PC-9 (cell line): ENCODE measurements around the gene CFAP161. TPM values are rescaled to one million over a fixed set of nuclear protein-coding genes. Genes with fewer than 3 reads are reported as not detected.

Experiments used
- BruUV-seq: library from RNA; stranded (reverse); fragments of 400-500 nt; replicated peaks from 2 replicates; lab custom pipeline; 2021; lab: Mats Ljungman, UMichigan
- CTCF ChIA-PET: fragments of 300-600 bp; sonication (Branson Sonifier 250); formaldehyde crosslinking; loops from one replicate; lab custom pipeline; 2022; ENCODE audit warnings: antibody characterized with exemption; lab: Charles Lee
- POLR2A ChIA-PET: fragments of 300-600 bp; sonication (Branson Sonifier 250); formaldehyde crosslinking; loops from one replicate; lab custom pipeline; 2022; ENCODE audit warnings: antibody characterized with exemption; ENCODE audit not compliant: unreplicated experiment; lab: Charles Lee
- DNase-seq, 2 experiments: peaks; one replicate each; pipeline versions ENCODE4 v3.0.0 to v3.0.0-alpha.2; 2015 to 2022; ENCODE audit warnings: mixed read lengths in 1 of 2
- H2AFZ ChIP-seq: fragments of 200-600 bp; sonication (generic); 2 replicates; pipeline ENCODE4 v1.8.1; 2017; ENCODE audit warnings: antibody characterized with exemption
- H3F3A ChIP-seq: fragments of 200-600 bp; sonication (generic); 2 replicates; pipeline ENCODE4 v1.8.1; 2017; ENCODE audit warnings: antibody characterized with exemption, mild to moderate bottlenecking, low read depth; ENCODE audit not compliant: insufficient read depth
- H3K27ac ChIP-seq: fragments of 200-600 bp; sonication (generic); 2 replicates; pipeline ENCODE4 v1.6.1; 2016; ENCODE audit warnings: mixed run types
- H3K27me3 ChIP-seq: fragments of 200-600 bp; sonication (generic); 2 replicates; pipeline ENCODE4 v1.6.1; 2016; ENCODE audit warnings: low read depth, mixed run types; ENCODE audit not compliant: insufficient read depth
- H3K36me3 ChIP-seq: fragments of 200-600 bp; sonication (generic); 2 replicates; pipeline ENCODE4 v1.6.1; 2016; ENCODE audit warnings: low read depth, mixed run types
- H3K4me1 ChIP-seq: fragments of 200-600 bp; sonication (generic); replicated peaks from 2 replicates; pipeline ENCODE4 v1.6.1; 2016; ENCODE audit warnings: mixed run types; ENCODE audit not compliant: insufficient read depth
- H3K4me2 ChIP-seq: fragments of 200-600 bp; sonication (generic); 2 replicates; pipeline ENCODE4 v1.6.1; 2017; ENCODE audit warnings: mixed run types
- H3K4me3 ChIP-seq: fragments of 200-600 bp; sonication (generic); 2 replicates; pipeline ENCODE4 v1.6.1; 2016; ENCODE audit warnings: mixed run types
- H3K79me2 ChIP-seq: fragments of 200-600 bp; sonication (generic); 2 replicates; pipeline ENCODE4 v1.6.1; 2017; ENCODE audit warnings: low read depth, mixed run types
- H3K9me2 ChIP-seq: fragments of 200-600 bp; sonication (generic); 2 replicates; pipeline ENCODE4 v1.8.1; 2017; ENCODE audit warnings: mild to moderate bottlenecking; ENCODE audit not compliant: insufficient read depth
- H3K9me3 ChIP-seq: fragments of 200-600 bp; sonication (generic); 2 replicates; pipeline ENCODE4 v1.8.1; 2016; ENCODE audit warnings: low read depth; ENCODE audit not compliant: insufficient read depth
- H4K20me1 ChIP-seq: fragments of 200-600 bp; sonication (generic); 2 replicates; pipeline ENCODE4 v1.8.1; 2017; ENCODE audit not compliant: insufficient read depth
- EZH2 ChIP-seq: fragments of 200-600 bp; sonication (generic); IDR thresholded peaks from 2 replicates; pipeline ENCODE4 v1.8.0; 2017; ENCODE audit warnings: antibody characterized with exemption, low read depth
- intact Hi-C: fragments of 100-400 bp; cut with micrococcal nuclease; formaldehyde crosslinking; loops from one replicate; pipeline ENCODE4 v1.10.0; 2022; ENCODE audit not compliant: unreplicated experiment
- total RNA-seq: library from RNA; stranded (reverse); gene quantifications from 2 replicates; pipeline ENCODE4 v1.2.3, GENCODE V29; 2021
- TF ChIP-seq, protein P1 (sequence below): fragments of 200-600 bp; sonication (generic); conservative IDR thresholded peaks from 2 replicates; pipeline ENCODE4 v1.6.1; 2017; ENCODE audit warnings: mixed run types, antibody characterized with exemption, mild to moderate bottlenecking, moderate library complexity

The CFAP161 gene
- total RNA-seq, 1 experiment from 2014 or later: 1.4 TPM

DNA sequence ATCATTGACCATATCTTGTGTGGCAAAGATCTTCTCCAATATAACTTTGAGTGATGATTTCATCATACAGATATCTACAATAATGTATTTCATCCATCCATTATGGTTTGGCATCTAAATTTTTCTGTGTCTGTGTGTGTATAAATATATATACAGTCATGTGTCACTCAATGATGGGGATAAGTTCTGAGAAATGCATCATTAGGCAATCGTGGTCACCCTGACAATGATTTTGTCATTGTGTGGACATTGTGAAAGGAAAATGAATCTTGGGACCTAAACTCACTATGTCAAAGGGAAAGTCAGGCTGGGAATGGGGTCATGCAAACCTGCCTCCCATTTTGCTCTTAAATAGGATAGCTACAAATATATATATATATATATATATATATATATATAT, 12.4 kb downstream of the CFAP161 start:
- Histone ChIP-seq H2AFZ (no peak overlapping the region), H3K27me3 (peaks cover 30% of the 10 kb centered on the region; the same call in 1 of the 2 replicates), H3K79me2 (no peaks in the 10 kb centered on the region), H4K20me1 (no peaks in the 10 kb centered on the region), H3K9me3 (no peaks in the 10 kb centered on the region), H3K4me3 (no peak overlapping the region), H3K36me3 (no peaks in the 10 kb centered on the region), H3K4me2 (no peak overlapping the region), H3K9me2 (no peaks in the 10 kb centered on the region), H3K4me1 (no peaks in the 10 kb centered on the region), H3F3A (no peaks in the 10 kb centered on the region), H3K27ac (no peak overlapping the region)
- CTCF ChIA-PET: no interaction called here
- no peak for DNase-seq
- POLR2A ChIA-PET: no interaction called here
- no TSS peak for BruUV-seq
- no peak for TF ChIP-seq EZH2
- TF ChIP-seq, protein P1, sequence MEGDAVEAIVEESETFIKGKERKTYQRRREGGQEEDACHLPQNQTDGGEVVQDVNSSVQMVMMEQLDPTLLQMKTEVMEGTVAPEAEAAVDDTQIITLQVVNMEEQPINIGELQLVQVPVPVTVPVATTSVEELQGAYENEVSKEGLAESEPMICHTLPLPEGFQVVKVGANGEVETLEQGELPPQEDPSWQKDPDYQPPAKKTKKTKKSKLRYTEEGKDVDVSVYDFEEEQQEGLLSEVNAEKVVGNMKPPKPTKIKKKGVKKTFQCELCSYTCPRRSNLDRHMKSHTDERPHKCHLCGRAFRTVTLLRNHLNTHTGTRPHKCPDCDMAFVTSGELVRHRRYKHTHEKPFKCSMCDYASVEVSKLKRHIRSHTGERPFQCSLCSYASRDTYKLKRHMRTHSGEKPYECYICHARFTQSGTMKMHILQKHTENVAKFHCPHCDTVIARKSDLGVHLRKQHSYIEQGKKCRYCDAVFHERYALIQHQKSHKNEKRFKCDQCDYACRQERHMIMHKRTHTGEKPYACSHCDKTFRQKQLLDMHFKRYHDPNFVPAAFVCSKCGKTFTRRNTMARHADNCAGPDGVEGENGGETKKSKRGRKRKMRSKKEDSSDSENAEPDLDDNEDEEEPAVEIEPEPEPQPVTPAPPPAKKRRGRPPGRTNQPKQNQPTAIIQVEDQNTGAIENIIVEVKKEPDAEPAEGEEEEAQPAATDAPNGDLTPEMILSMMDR: no peak
- intact Hi-C loops: no loop called here

DNA sequence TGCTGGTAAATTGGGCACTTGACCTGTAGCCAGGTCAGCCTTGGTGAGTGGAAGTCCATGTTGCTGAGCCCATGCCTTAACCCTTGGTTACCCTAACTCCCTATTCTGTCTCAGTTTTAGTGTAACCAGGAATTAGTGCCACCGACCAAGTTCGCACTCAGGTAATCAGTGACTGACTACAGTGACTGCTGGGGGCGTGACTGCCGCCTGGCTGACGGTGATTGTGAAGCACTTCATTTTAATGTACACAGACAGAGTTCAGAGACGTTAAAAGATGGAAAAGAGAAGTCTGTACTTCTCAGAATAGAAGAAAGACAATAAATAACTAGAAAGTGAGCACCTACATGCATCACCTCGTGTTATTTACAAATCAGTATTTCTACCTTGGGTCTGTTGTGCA, 17.3 kb downstream of the CFAP161 start:
- TF ChIP-seq, protein P1: no peak
- no peak for TF ChIP-seq EZH2
- no TSS peak for BruUV-seq
- Histone ChIP-seq H3K27ac (no peak overlapping the region), H3K36me3 (no peaks in the 10 kb centered on the region), H4K20me1 (no peaks in the 10 kb centered on the region), H2AFZ (no peak overlapping the region), H3F3A (no peaks in the 10 kb centered on the region), H3K9me2 (no peaks in the 10 kb centered on the region), H3K4me2 (no peak overlapping the region), H3K79me2 (no peaks in the 10 kb centered on the region), H3K4me3 (no peak overlapping the region), H3K27me3 (peaks cover 25% of the 10 kb centered on the region), H3K4me1 (no peaks in the 10 kb centered on the region), H3K9me3 (no peaks in the 10 kb centered on the region)
- CTCF ChIA-PET: no interaction called here
- intact Hi-C loops: no loop called here
- DNase-seq: no peak
- POLR2A ChIA-PET: no interaction called here

DNA sequence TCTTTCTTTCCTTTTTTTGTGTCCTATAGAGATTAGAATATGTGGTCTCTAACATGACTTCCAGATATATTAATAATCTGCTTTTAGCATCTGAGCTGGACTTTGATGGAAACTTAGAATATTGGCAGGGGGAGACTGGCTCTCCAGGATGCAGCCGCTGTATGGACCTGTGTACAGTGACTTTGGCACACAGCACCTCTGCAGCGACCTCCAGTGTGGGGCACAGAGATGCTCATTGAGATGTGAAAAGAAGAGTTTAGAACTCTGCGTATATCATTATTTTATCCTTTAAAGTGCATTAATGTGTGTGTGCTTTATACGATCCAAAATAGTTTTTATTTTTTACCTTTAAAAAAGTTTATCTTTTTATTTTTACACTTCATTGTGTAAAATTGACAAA, 18.3 kb downstream of the CFAP161 start:
- Histone ChIP-seq H3K9me2 (no peaks in the 10 kb centered on the region), H4K20me1 (no peaks in the 10 kb centered on the region), H3K9me3 (no peaks in the 10 kb centered on the region), H3K79me2 (no peaks in the 10 kb centered on the region), H3K4me2 (no peak overlapping the region), H3K27ac (no peak overlapping the region), H3K4me3 (no peak overlapping the region), H3F3A (no peaks in the 10 kb centered on the region), H3K27me3 (peaks cover 27% of the 10 kb centered on the region), H3K4me1 (no peaks in the 10 kb centered on the region), H2AFZ (no peak overlapping the region), H3K36me3 (no peaks in the 10 kb centered on the region)
- no TSS peak for BruUV-seq
- no peak for TF ChIP-seq EZH2
- TF ChIP-seq, protein P1: no peak
- intact Hi-C loops: no loop called here
- ChIA-PET CTCF (no interaction called here), POLR2A (no interaction called here)
- no peak for DNase-seq
